COLO668 (cell line): ENCODE measurements around the gene TEKTIP1.
"Not testable (repeated sequence)": the region's sequence is repeated elsewhere in the genome, so short reads cannot be mapped to it uniquely, and the experiment has no call there.

Source experiments
- DNase-seq: peaks from one replicate; lab custom pipeline; 2025; ENCODE audit not compliant: unreplicated experiment; lab: John Stamatoyannopoulos, UW

TEKTIP1 gene

GRCh38 chr19:3507371-3508120, 31.4 kb upstream of the TEKTIP1 start:
- DNase-seq: peak; percentile 52

GRCh38 chr19:3508121-3508661, 30.8 kb upstream of the TEKTIP1 start:
- not testable (repeated sequence) for DNase-seq

- DNase-seq: no peak
These were observed 30.0 kb upstream of the TEKTIP1 start for GRCh38 chr19:3508771-3509535.

GRCh38 chr19:3509566-3509989, 29.4 kb upstream of the TEKTIP1 start:
- no peak for DNase-seq

GRCh38 chr19:3510727-3511126, 28.2 kb upstream of the TEKTIP1 start:
- DNase-seq: no peak

GRCh38 chr19:3511506-3512251, 27.3 kb upstream of the TEKTIP1 start:
- DNase-seq: no peak

GRCh38 chr19:3512562-3513228, 26.3 kb upstream of the TEKTIP1 start:
- DNase-seq: no peak

- no peak for DNase-seq
These were observed 25.5 kb upstream of the TEKTIP1 start for GRCh38 chr19:3513229-3514140.

- no peak for DNase-seq
These were observed 24.0 kb upstream of the TEKTIP1 start for GRCh38 chr19:3514930-3515329.

- DNase-seq: peak; percentile 30
These were observed 23.0 kb upstream of the TEKTIP1 start for GRCh38 chr19:3515891-3516422.

GRCh38 chr19:3516675-3517207, 22.2 kb upstream of the TEKTIP1 start:
- DNase-seq: peak; percentile 96

GRCh38 chr19:3517638-3518037, 21.3 kb upstream of the TEKTIP1 start:
- no peak for DNase-seq

GRCh38 chr19:3518255-3518654, 20.7 kb upstream of the TEKTIP1 start:
- no peak for DNase-seq

GRCh38 chr19:3518659-3519058, 20.3 kb upstream of the TEKTIP1 start:
- DNase-seq: no peak

GRCh38 chr19:3519126-3519525, 19.8 kb upstream of the TEKTIP1 start:
- no peak for DNase-seq

GRCh38 chr19:3520166-3521103, 18.5 kb upstream of the TEKTIP1 start:
- DNase-seq: peak; percentile 93

GRCh38 chr19:3521104-3521445, 17.9 kb upstream of the TEKTIP1 start:
- DNase-seq: no peak
